Activated naive CD8-positive, alpha-beta T cell treated with anti-CD3 and anti-CD28 coated beads, Interleukin-2, amount 10 ng/mL, durations not matched to agents 7 days and 5 days (primary cell): ENCODE measurements around the gene CNOT10. TPM values are rescaled to one million over a fixed set of nuclear protein-coding genes. Genes with fewer than 3 reads are reported as not detected.

Experiments used
- ATAC-seq: fragments of 150-1000 bp; cut with Tn5 transposase; one replicate; pipeline ENCODE4 v1.10.0; 2021; ENCODE audit warnings: low read depth, moderate library complexity
- POLR2A ChIA-PET: fragments of 350-600 bp; sonication (Branson Sonifier 250); formaldehyde crosslinking; loops from one replicate; lab custom pipeline; 2021; ENCODE audit warnings: antibody characterized with exemption; lab: Charles Lee
- DNase-seq: peaks from one replicate; pipeline ENCODE4 v3.0.0; 2021
- H3K27ac Mint-ChIP-seq: one replicate; pipeline ENCODE4 v1.8.0; 2022; ENCODE audit warnings: mild to moderate bottlenecking, mixed read lengths
- H3K27me3 Mint-ChIP-seq: one replicate; pipeline ENCODE4 v1.8.0; 2022; ENCODE audit warnings: mild to moderate bottlenecking, moderate library complexity, mixed read lengths
- H3K36me3 Mint-ChIP-seq: one replicate; pipeline ENCODE4 v1.8.0; 2021; ENCODE audit warnings: mild to moderate bottlenecking, mixed read lengths
- H3K4me1 Mint-ChIP-seq: one replicate; pipeline ENCODE4 v1.8.0; 2021; ENCODE audit warnings: mixed read lengths
- H3K4me3 Mint-ChIP-seq: one replicate; pipeline ENCODE4 v1.8.0; 2022; ENCODE audit warnings: mild to moderate bottlenecking, moderate library complexity, mixed read lengths
- H3K9me3 Mint-ChIP-seq: one replicate; pipeline ENCODE4 v1.8.0; 2021; ENCODE audit warnings: mixed read lengths
- total RNA-seq, 2 experiments: library from RNA; stranded (reverse); gene quantifications; one replicate each; pipeline ENCODE4 v1.2.3, GENCODE V29; 2021

The CNOT10 gene
- total RNA-seq, 2 experiments from 2014 or later: 56.0 to 62.9 TPM

- peaks cover 18% of the 10 kb centered on the region for H3K4me1 Mint-ChIP-seq
- ATAC-seq: peak; percentile 32
- DNase-seq: peak; percentile 39
- no peak overlapping the region for H3K27ac Mint-ChIP-seq
- POLR2A ChIA-PET: no interaction called here
- peak overlapping the region; percentile 72 for H3K4me3 Mint-ChIP-seq
- H3K27me3 Mint-ChIP-seq: peaks cover 72% of the 10 kb centered on the region
- no peaks in the 10 kb centered on the region for H3K36me3 Mint-ChIP-seq
- H3K9me3 Mint-ChIP-seq: no peaks in the 10 kb centered on the region
Measured at GRCh38 chr3:32818229-32818969, 133.4 kb downstream of the CNOT10 start.

GRCh38 chr3:32818970-32819511, 134.1 kb downstream of the CNOT10 start:
- H3K4me3 Mint-ChIP-seq: peak overlapping the region; percentile 18
- no peak overlapping the region for H3K27ac Mint-ChIP-seq
- peaks cover 70% of the 10 kb centered on the region for H3K27me3 Mint-ChIP-seq
- H3K4me1 Mint-ChIP-seq: peaks cover 18% of the 10 kb centered on the region
- H3K36me3 Mint-ChIP-seq: no peaks in the 10 kb centered on the region
- H3K9me3 Mint-ChIP-seq: no peaks in the 10 kb centered on the region
- no peak for DNase-seq
- no peak for ATAC-seq
- POLR2A ChIA-PET: no interaction called here

- Mint-ChIP-seq H3K27me3 (peaks cover 70% of the 10 kb centered on the region), H3K9me3 (no peaks in the 10 kb centered on the region)
- POLR2A ChIA-PET: no interaction called here
Measured at GRCh38 chr3:32819551-32820348, 134.8 kb downstream of the CNOT10 start.

GRCh38 chr3:32820430-32820829, 135.4 kb downstream of the CNOT10 start:
- DNase-seq (no peak), ATAC-seq (no peak)
- Mint-ChIP-seq H3K27me3 (peaks cover 67% of the 10 kb centered on the region), H3K36me3 (no peaks in the 10 kb centered on the region), H3K27ac (no peak overlapping the region), H3K4me3 (no peak overlapping the region), H3K4me1 (peaks cover 14% of the 10 kb centered on the region), H3K9me3 (no peaks in the 10 kb centered on the region)
- POLR2A ChIA-PET: no interaction called here

More at GRCh38 chr3:32819551-32820348, 134.8 kb downstream of the CNOT10 start:
- H3K27ac Mint-ChIP-seq: no peak overlapping the region
- DNase-seq (no peak), ATAC-seq (no peak)
- H3K4me1 Mint-ChIP-seq: peaks cover 14% of the 10 kb centered on the region
- H3K36me3 Mint-ChIP-seq: no peaks in the 10 kb centered on the region
- no peak overlapping the region for H3K4me3 Mint-ChIP-seq

- DNase-seq: no peak
- no peak overlapping the region for H3K27ac Mint-ChIP-seq
- peaks cover 12% of the 10 kb centered on the region for H3K4me1 Mint-ChIP-seq
- H3K36me3 Mint-ChIP-seq: no peaks in the 10 kb centered on the region
- no peaks in the 10 kb centered on the region for H3K9me3 Mint-ChIP-seq
- no peak overlapping the region for H3K4me3 Mint-ChIP-seq
- peaks cover 63% of the 10 kb centered on the region for H3K27me3 Mint-ChIP-seq
- POLR2A ChIA-PET: no interaction called here
- ATAC-seq: no peak
Measured at GRCh38 chr3:32820971-32821685, 136.1 kb downstream of the CNOT10 start.

GRCh38 chr3:32821686-32822296, 136.8 kb downstream of the CNOT10 start:
- ATAC-seq (no peak), DNase-seq (no peak)
- Mint-ChIP-seq H3K27me3 (peaks cover 61% of the 10 kb centered on the region), H3K36me3 (no peaks in the 10 kb centered on the region), H3K4me1 (peaks cover 9% of the 10 kb centered on the region), H3K4me3 (no peak overlapping the region), H3K27ac (no peak overlapping the region), H3K9me3 (no peaks in the 10 kb centered on the region)
- POLR2A ChIA-PET: no interaction called here

GRCh38 chr3:32822609-32823498, 137.9 kb downstream of the CNOT10 start:
- DNase-seq: no peak
- POLR2A ChIA-PET: no interaction called here
- H3K4me1 Mint-ChIP-seq: peaks cover 4% of the 10 kb centered on the region
- no peaks in the 10 kb centered on the region for H3K9me3 Mint-ChIP-seq
- H3K4me3 Mint-ChIP-seq: no peak overlapping the region
- no peaks in the 10 kb centered on the region for H3K36me3 Mint-ChIP-seq
- no peak for ATAC-seq
- no peak overlapping the region for H3K27ac Mint-ChIP-seq
- peaks cover 62% of the 10 kb centered on the region for H3K27me3 Mint-ChIP-seq

Other genes with a start within 250 kb of the CNOT10 start
- 10 to 100 TPM; 37.8 to 38.0 TPM for gene CMTM6, start 182.3 kb upstream of the CNOT10 start, total RNA-seq
- 10 to 100 TPM; 29.5 to 30.6 TPM for gene DYNC1LI1, start 114.3 kb upstream of the CNOT10 start, total RNA-seq
- gene TRIM71, start 132.8 kb downstream of the CNOT10 start, total RNA-seq: not detected